Bone marrow (tissue), 2 donors: ENCODE results near the gene ANKRD33.

Experiments
- DNase-seq, 2 donors: peaks; one replicate each; lab custom pipeline; 2025; lab: John Stamatoyannopoulos, UW

Gene ANKRD33, protein sequence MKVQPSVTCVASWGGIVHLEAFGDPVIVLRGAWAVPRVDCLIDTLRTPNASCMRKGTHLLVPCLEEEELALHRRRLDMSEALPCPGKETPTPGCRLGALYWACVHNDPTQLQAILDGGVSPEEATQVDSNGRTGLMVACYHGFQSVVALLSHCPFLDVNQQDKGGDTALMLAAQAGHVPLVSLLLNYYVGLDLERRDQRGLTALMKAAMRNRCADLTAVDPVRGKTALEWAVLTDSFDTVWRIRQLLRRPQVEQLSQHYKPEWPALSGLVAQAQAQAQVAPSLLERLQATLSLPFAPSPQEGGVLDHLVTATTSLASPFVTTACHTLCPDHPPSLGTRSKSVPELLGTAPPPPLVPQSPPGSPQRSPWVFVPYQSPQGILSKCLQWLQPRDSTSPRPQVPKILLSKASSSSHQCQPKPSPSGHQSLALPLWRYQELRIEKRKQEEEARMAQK

GRCh38 chr12:51887476-51888315 is at the start of gene ANKRD33:
Gene ANKRD33, plus strand, starts transcription at chr12:51888103. Its CDS starts 84 bp downstream, at chr12:51888187.
- no peak for DNase-seq

DNA sequence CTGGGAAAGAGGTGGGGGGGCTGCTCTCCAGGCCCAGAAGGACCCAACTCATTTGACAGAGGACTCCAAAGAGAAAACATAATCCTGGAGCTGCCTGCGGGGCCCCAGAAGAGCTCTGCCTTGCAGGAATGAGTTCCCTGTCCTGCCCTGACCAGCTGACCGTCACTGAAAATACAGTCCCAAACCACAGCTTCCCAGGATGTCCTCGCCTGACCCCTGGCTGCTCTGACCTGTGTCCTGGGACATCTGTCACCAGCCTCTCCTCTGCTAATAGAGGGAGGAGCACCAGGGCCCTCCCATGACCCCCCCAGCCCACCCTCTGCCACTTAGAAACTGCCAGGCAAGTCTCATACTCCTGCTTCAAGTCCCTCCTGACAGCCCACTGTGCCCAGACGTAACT is 49.1 kb upstream of the ANKRD33 start:
- no peak for DNase-seq

GRCh38 chr12:51839310-51839947 is 48.5 kb upstream of the ANKRD33 start:
- no peak for DNase-seq

GRCh38 chr12:51840966-51841365 is 46.9 kb upstream of the ANKRD33 start:
- DNase-seq, result no peak

GRCh38 chr12:51841727-51842126 is 46.2 kb upstream of the ANKRD33 start:
- no peak for DNase-seq

DNA sequence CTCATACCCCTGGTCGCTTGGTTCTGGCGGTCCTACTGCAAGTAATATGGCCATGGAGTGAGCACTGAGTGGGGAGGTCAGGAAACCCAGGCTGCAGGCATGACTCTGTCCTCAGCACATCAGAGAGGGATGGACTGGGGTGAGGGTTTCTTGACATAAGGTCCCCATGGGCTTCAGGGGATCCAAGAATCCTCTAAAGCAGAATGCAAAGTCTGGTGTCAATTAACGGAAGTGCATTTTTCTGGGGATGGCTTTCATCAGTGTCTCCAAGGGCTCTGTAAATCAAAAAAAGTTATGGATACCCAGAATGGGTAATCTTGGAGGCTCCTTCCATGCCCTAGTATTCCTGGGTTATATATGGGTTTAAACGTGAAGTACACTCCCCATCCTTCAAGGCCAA is 43.0 kb upstream of the ANKRD33 start:
- DNase-seq, result no peak

- DNase-seq, result no peak
These were observed 42.4 kb upstream of the ANKRD33 start for GRCh38 chr12:51845482-51845881.

- DNase-seq, result no peak
These were observed 41.6 kb upstream of the ANKRD33 start for GRCh38 chr12:51846271-51846691.

DNA sequence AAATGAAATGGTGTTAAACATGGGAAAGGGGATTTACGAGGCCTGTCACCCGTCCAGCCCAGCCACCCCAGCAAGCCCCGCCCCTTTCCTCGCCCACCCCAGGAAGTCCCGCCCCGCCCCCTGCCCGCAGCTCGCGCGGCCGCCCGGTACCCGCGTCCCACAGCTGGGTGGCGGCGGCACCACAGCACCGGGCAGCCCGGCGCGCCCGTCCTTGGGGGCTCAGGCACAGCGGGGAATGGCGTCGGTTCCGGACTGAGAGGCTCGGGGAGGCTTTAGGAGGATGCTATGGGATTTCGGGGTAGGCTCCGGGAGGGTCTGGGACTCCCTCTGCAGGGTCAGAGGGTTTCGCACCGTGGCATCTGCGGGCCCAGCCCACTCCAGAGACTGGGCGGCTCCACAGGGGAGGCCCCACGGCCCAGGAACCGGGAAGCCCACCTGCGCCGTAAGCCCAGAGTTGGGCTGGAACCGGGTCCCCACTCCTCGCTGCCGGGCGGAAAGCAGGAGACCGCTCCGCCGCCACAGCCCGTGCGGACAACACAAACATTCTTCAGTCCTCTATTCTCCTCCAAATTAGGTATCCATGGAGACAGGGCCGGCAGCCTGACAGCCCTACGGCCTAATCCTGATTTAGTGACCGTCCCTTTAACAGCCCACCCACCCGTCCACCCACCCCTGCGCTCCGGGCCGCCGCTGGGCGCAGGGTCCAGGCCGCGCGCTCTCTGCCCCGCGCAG is 40.8 kb upstream of the ANKRD33 start:
- DNase-seq, result no peak

- DNase-seq, result no peak
These were observed 40.1 kb upstream of the ANKRD33 start for GRCh38 chr12:51847643-51848325.

- DNase-seq, result no peak
These were observed 39.6 kb upstream of the ANKRD33 start, which contains the start of gene FIGNL2 for GRCh38 chr12:51848326-51848727. Gene FIGNL2, minus strand, starts transcription at chr12:51848718. Its CDS starts 26,305 bp downstream, at chr12:51822413.

- no peak for DNase-seq
These were observed 38.8 kb upstream of the ANKRD33 start for GRCh38 chr12:51848841-51849735.

DNA sequence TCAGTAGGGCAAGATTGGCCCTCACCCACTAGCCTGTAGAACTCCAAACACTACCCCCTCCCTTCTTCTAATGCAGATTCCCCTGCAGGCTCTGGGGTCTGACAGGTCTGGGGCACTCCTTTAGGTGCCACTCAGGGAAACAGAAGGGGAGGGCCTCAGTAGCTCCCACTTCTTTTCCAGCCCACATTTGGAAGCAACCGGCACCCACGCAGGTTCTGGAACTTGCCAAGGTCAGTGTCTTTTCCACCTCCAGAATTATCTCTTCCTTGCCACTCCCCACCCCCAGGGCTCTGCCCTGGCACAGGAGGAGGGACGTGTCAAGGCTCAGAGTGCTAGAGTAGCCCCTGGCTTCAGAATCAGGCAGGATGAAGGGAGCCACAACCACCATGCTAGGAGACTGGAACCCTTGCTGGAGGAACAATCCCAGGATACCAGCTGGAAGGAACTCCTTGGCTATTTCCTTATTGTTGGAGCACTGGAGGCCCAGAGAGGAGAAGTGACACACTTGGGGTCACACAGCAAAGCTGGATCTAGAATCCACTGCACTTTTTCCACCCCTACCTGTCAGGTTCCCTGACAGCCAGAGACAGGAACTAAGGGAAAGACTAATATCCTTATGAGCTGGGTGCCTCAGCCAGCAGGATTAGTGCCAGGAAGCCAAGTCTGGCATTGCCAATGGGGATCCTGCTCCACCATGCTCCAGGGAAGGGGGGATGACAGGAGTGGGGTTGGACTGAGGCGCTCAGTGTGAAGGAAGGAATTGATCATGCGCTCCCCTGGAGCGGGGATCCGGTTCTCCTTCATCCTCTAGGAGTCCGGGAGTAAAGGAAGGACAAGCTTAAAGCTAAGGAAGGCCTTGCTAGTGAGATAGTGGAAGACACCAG is 37.6 kb upstream of the ANKRD33 start:
- DNase-seq, result no peak

GRCh38 chr12:51850965-51851299 is 37.0 kb upstream of the ANKRD33 start:
- no peak for DNase-seq

DNA sequence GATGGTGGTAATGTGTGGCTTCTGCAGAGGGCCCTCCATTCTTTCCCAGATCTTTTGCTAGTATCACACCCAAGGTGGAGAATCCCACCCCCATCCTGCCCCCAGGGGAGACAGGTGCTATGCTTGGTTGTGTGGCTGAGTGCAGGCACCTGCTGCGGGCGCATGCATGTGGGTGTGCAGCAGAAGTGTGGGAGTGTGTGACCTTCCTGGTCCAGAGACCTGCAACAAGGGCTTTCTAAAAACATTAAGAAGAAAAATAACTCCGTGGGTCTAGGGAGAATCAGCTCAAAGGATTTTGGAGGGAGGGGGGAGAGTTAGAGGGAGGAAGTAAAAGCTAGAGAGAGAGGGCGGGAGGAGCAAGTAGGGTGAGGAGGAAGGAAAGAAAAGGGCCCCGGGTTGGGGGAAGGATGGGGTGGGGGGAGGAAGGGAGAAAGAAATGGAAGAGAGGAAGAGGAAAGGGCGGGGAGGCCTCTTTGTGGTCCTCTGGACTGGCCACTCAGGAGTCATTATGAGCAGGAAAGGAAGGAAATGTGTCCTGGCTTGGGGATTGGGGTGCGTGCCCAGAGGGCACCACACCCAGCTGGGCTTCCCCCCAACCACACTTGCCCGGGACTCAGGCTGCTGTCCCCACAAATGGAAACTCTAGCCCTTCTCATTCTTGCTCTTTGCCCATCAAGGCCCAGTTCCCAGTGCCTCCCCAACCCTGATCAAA is 36.3 kb upstream of the ANKRD33 start:
- DNase-seq, result no peak

DNA sequence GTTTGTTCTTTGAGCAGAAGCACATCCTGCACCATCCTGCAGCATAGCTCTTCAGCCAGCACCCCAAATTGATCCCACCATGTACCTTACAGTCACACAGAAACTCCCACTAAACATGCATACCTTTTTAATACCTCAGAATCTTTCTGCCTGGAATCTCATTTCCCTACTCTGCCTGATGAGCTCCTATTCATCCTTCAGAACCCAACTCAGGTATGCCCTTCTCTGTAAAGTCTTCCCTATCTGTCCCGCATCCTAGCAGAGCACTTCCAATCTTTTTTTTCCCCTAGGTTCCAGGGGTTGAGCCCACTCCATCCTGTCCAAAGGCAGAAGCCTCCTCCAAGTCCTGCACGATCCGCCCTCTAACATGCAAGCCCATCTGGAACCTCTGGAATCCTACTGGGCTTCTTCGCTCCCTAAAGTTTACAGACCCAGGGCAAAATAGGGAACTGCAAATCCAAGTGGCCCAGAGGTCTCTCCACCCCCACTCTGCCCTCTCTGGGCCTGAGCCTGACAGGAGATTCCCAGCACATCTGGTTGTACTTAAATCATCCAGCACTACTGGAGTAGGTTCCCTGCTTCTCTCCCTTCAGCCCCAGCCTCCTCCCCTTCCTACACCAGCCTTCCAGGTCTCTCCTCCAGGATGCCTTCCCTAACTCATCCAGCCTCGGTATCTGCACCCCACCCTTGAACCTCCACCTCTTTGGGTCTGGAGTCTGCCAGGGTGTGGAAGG is 35.3 kb upstream of the ANKRD33 start:
- DNase-seq, result no peak

GRCh38 chr12:51855586-51856428 is 32.1 kb upstream of the ANKRD33 start:
- DNase-seq, result no peak
